Cardiac muscle cell (in vitro differentiated cells and primary cell): Measurements from ENCODE around the gene TDRD5. TPM values are rescaled to one million over a fixed set of nuclear protein-coding genes. Genes with fewer than 3 reads are reported as not detected.

Source experiments
- DNase-seq, 2 donors: peaks; one replicate each; pipeline versions ENCODE4 v3.0.0 to v3.0.0-alpha.2; 2010 to 2017; ENCODE audit warnings: low read depth in 1 of 2, low spot score in 1 of 2
- H3K27ac ChIP-seq: fragments of 200-600 bp; sonication (generic); 2 replicates; pipeline ENCODE4 v1.5.1; 2016
- H3K27me3 ChIP-seq: fragments of 200-600 bp; sonication (generic); 2 replicates; pipeline ENCODE4 v1.6.0; 2016; ENCODE audit warnings: control low read depth
- H3K36me3 ChIP-seq: fragments of 200-600 bp; sonication (generic); 2 replicates; pipeline ENCODE4 v1.5.1; 2016; ENCODE audit warnings: control low read depth
- H3K4me1 ChIP-seq: fragments of 200-600 bp; sonication (generic); 2 replicates; pipeline ENCODE4 v1.8.1; 2017; ENCODE audit warnings: low read depth, mild to moderate bottlenecking, mixed run types
- H3K4me3 ChIP-seq: fragments of 200-600 bp; sonication (generic); 2 replicates; pipeline ENCODE4 v1.5.1; 2016; ENCODE audit warnings: mild to moderate bottlenecking
- H3K9me3 ChIP-seq: fragments of 200-600 bp; sonication (generic); 2 replicates; pipeline ENCODE4 v1.5.1; 2017; ENCODE audit warnings: low read depth, mild to moderate bottlenecking, control low read depth
- polyA plus RNA-seq: library from polyadenylated mRNA; unstranded; fragments of >200 nt; fragmentation: Nextera tagmentation; extraction: Ambion mirVana; gene quantifications from 2 replicates; pipeline ENCODE4 v1.2.1, GENCODE V29; 2016
- total RNA-seq: library from RNA; depleted of rRNA; stranded (reverse); fragments of >200 nt; gene quantifications from 2 replicates; pipeline ENCODE4 v1.2.3, GENCODE V29; 2016
- TF ChIP-seq, protein P1 (sequence below): IDR thresholded peaks from 2 replicates; pipeline ENCODE4 v1.5.1; 2012; ENCODE audit warnings: low read depth, mild to moderate bottlenecking, low read length

Gene TDRD5
- total and polyA plus RNA-seq, 2 experiments from 2014 or later = 0.21 TPM; not detected in 1

DNA sequence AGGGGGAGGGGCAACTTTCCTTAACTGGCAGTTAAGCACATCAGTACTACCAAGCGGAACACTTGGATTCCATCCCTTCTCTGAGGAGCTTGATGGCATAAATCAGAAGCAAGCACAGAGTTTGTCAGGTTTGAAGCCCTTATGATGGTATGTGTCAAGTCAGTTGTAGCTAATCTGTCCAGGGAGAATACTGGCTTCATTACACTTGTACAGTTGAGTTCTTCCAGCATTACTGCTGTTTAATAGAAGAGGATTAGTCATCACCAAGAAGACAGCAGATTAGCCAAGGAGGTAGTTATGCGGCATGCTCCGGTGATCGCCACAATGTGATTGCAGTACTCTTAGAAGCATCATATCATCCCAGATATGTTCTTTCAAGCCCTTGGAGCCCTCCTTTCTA is 2.1 kb upstream of the TDRD5 start:
- TF ChIP-seq, protein P1, sequence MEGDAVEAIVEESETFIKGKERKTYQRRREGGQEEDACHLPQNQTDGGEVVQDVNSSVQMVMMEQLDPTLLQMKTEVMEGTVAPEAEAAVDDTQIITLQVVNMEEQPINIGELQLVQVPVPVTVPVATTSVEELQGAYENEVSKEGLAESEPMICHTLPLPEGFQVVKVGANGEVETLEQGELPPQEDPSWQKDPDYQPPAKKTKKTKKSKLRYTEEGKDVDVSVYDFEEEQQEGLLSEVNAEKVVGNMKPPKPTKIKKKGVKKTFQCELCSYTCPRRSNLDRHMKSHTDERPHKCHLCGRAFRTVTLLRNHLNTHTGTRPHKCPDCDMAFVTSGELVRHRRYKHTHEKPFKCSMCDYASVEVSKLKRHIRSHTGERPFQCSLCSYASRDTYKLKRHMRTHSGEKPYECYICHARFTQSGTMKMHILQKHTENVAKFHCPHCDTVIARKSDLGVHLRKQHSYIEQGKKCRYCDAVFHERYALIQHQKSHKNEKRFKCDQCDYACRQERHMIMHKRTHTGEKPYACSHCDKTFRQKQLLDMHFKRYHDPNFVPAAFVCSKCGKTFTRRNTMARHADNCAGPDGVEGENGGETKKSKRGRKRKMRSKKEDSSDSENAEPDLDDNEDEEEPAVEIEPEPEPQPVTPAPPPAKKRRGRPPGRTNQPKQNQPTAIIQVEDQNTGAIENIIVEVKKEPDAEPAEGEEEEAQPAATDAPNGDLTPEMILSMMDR = no peak
- Histone ChIP-seq H3K9me3 (no peaks in the 10 kb centered on the region), H3K27me3 (peaks cover 41% of the 10 kb centered on the region)

DNA sequence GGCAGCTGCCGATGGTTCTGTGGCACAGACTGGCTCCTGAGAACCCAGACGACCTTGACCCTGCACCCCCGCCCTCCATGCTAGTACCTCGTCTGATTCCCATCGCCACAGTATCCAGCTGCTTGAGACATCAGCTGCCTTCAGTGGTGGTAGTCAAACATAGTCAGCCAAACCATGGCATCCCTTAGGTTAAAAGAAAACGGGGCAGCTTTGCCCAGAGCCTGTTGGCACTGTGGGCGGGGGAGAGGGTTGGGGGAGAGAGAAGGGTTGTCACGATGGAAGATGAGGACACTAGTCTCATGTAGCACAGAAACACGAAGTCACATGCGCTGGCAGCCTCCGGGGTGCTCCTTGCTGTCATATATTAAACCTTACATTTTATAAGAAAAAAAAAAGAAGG is 961 bp upstream of the TDRD5 start:
- H3K27me3 ChIP-seq = peaks cover 52% of the 10 kb centered on the region

More for the DNA sequence above, 2.1 kb upstream of the TDRD5 start:
- no peak overlapping the region for H3K4me3 ChIP-seq
- H3K4me1 ChIP-seq = no peaks in the 10 kb centered on the region
- no peaks in the 10 kb centered on the region for H3K36me3 ChIP-seq
- H3K27ac ChIP-seq = no peak overlapping the region
- no peak for DNase-seq

DNA sequence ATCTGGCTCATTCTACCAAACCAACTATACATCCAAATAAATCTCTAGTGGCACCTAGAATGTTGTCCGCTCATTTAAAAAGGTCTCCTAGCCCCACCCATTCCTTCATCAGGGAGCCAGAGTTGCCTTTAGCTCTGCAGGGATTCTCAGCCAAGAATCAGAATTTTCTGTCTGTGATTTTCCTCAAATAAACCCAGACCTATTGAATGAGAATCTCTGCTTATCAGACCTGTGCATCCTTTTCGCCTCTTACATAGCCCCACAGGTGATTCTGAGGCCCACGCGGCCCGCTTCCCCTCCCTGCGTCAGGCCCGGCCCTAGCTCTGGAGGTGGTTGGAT is 410 bp upstream of the TDRD5 start:
- TF ChIP-seq, protein P1 = no peak
- Histone ChIP-seq H3K4me1 (no peaks in the 10 kb centered on the region), H3K4me3 (no peak overlapping the region), H3K36me3 (no peaks in the 10 kb centered on the region), H3K27ac (no peak overlapping the region), H3K27me3 (peaks cover 55% of the 10 kb centered on the region), H3K9me3 (no peaks in the 10 kb centered on the region)
- DNase-seq = no peak

More for the DNA sequence above, 961 bp upstream of the TDRD5 start:
- Histone ChIP-seq H3K36me3 (no peaks in the 10 kb centered on the region), H3K4me1 (no peaks in the 10 kb centered on the region), H3K27ac (no peak overlapping the region), H3K9me3 (no peaks in the 10 kb centered on the region), H3K4me3 (no peak overlapping the region)
- TF ChIP-seq, protein P1 = no peak
- no peak for DNase-seq

DNA sequence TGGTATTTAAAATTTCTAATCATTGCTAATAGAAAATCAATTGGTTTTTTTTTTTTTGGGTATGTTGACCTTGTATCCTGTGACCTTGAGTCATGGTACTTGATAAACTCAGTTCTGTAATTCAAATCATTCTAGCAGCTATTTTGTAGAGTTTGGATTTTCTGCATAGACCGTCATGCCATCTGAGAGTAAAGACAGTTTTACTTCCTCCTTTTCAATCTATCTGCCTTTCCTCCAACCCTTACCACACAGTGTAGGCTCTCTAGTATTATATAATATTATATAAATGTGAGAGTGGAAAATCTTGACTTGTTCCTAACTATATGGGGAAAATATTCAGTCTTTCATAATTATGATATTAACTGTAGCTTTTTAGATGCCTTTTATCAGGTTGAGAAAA is 7.0 kb downstream of the TDRD5 start:
- H3K4me1 ChIP-seq = no peaks in the 10 kb centered on the region
- H3K36me3 ChIP-seq = no peaks in the 10 kb centered on the region
- no peak overlapping the region for H3K4me3 ChIP-seq
- no peak overlapping the region for H3K27ac ChIP-seq
- no peak for DNase-seq
- peaks cover 23% of the 10 kb centered on the region for H3K27me3 ChIP-seq
- TF ChIP-seq, protein P1 = no peak
- H3K9me3 ChIP-seq = no peaks in the 10 kb centered on the region

DNA sequence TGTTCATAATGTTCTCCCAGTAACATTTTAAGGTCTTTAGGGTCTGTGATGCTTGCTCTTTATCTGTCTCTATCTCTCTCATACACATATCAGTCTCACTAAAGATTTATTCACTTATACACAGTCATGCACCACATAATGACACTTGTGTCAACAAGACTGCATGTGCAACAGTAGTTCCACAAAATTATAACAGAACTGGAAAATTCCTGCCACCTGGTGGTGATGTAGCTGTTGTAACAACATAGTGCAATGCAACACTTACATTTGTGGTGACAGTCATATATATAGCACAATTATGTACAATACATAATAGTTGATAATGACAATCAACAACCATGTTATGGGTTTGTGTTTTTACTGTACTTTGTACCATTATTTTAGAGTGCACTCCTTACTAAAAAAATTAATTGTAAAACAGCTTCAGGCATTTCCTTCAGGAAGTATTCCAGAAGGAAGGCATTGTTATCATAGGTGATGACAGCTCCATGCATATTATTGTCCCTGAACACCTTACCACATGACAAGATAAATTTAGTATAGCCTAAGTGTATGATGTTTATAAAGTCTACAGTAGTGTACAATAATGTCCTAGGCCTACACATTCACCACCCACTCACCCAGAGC is 8.1 kb downstream of the TDRD5 start:
- DNase-seq = peak; percentile 52 to 57

More for the DNA sequence above, 8.1 kb downstream of the TDRD5 start:
- Histone ChIP-seq H3K9me3 (no peaks in the 10 kb centered on the region), H3K27me3 (peaks cover 12% of the 10 kb centered on the region), H3K36me3 (no peaks in the 10 kb centered on the region), H3K27ac (no peak overlapping the region), H3K4me3 (no peak overlapping the region), H3K4me1 (no peaks in the 10 kb centered on the region)
- TF ChIP-seq, protein P1 = peak; percentile 48
